Right renal pelvis (tissue), 4 donors: ENCODE measurements around the gene MEDAG. TPM values are rescaled to one million over a fixed set of nuclear protein-coding genes. Genes with fewer than 3 reads are reported as not detected.

Experiments used
- DNase-seq, 4 donors: peaks; one replicate each; pipeline ENCODE4 v3.0.0-alpha.2; 2013; ENCODE audit warnings: low read depth in 4 of 4, low spot score in 3 of 4, missing footprints in 1 of 4
- polyA plus RNA-seq, 4 donors: library from polyadenylated mRNA; unstranded; fragments of 120-200 nt; gene quantifications; one replicate each; pipeline ENCODE4 v1.2.1, GENCODE V29; 2013; ENCODE audit not compliant: insufficient read length in 4 of 4

The MEDAG gene
- polyA plus RNA-seq, 4 donors, result 0.90 to 2.2 (median 1.1) TPM

GRCh38 chr13:30872685-30873461, 33.2 kb upstream of the MEDAG start:
- no peak for DNase-seq

DNA sequence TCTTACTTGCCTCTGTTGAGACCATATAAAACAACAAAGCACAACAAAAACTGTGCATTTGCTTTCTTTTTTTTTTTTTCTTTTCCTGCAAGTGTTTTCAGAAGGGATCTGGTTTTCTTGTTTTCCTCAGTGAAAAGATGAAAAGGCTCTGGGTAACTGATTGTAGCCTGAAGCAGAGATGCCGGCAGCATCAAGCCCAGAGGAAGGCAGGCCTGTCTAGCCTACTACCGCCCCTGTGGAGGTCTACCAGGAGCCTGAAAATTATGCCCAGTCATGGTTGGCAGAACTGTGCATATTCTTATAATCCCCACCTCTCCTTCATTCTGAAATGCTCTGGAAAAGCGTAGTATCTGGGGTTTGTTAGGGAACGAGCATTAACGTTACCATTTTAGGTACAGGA, 32.6 kb upstream of the MEDAG start:
- DNase-seq, result no peak

GRCh38 chr13:30874111-30874510, 32.0 kb upstream of the MEDAG start:
- no peak for DNase-seq

- DNase-seq, result no peak
Measured at GRCh38 chr13:30874561-30874960, 31.5 kb upstream of the MEDAG start.

GRCh38 chr13:30877335-30877734, 28.7 kb upstream of the MEDAG start:
- DNase-seq, result no peak

- no peak for DNase-seq
Measured at GRCh38 chr13:30880151-30880855, 25.8 kb upstream of the MEDAG start.

- no peak for DNase-seq
Measured at GRCh38 chr13:30880856-30881155, 25.3 kb upstream of the MEDAG start.

DNA sequence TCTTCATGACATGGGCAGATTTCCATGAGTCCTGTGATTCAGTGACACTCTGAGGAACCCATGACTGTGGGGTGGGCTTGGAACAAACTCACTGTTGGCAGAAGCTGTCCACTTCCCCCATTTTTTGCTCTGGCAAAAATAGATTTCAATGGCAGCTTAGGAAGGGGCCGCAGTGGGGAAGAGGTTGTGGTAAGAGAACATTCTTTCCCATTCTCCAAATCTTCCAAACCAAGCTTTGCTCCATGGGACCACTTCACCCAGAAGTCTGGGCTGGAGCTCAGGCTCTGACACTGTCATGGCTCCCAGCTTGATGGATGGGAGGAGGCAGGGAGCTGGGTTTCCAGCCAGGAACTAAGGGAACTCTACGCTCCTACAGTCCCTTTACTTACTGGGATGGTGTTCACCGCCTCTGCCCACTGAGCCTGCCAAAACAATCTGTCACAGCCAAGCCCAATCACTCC, 24.9 kb upstream of the MEDAG start:
- no peak for DNase-seq

DNA sequence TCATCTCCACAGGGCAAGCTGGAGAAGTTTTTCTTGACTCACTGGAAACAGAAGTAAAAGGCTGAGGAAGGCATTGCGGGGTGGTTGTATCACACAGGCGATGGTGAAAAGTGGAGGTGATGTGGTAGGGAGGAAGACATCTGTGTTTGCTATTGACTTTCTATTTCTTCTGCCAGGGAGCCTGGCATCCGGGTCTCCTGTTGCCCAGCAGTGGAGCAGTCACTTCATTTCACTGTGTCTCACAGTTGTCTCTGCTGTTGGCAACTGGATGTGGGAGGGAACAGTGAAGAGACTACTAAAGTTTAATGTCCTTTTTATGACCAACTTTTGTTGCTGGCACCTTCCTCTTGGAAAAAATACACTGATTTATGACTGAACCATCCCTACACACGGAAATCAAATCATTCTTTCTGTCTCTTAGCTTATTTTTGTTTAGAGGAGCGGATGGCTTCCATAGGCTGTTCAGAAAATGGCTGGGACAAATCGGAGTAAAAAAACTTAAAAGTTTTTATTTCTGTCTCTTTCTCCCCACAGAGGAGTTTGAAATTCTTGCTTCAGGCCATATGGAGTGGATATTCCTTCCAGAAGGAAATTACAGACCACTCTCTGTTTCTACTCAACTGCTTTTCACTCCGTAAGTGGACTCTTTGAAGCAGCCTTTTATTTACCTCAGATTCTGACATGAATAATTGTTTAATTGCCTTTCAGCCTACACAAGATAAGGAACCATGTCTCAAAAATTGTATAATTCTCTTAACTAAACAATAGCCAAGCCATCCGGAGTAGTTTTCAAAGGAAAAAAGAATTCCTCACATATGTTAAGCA, 23.8 kb upstream of the MEDAG start:
- DNase-seq, result no peak

DNA sequence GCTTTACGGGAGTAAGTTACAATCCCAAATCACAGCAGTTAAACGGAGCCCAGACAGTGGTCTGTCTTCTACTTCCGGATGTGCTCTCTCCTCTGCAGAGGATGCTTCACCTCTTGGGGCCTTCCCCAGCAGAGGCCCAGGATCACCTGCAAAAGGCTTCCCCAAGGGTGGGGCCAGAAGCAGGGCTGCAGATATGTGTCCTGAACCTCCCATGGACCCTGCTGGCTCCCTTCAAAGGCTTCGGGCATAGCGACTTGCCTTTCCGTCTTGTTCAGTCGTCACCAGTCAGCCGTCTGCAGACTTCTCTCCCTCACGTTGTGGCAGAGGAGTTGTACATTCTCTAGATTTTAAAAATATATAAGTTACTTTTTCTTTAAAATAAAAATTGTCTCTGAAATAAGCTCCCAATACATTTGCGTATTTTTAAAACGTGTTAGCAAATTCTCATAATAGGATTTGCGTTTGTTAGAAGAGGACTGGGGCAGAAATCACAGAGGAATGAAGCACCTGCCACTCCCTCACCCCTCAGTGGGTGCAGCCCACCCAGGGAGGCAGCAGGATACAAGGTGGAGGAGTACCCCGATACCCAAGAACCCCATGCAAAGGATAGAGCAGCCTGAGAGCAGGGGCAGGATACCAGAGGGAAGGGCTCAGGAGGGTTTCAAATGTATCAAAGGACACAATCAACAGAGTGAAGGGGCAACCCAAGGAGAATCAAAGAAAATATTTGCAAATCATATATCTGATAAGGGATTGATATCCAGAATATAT, 22.9 kb upstream of the MEDAG start:
- no peak for DNase-seq

DNA sequence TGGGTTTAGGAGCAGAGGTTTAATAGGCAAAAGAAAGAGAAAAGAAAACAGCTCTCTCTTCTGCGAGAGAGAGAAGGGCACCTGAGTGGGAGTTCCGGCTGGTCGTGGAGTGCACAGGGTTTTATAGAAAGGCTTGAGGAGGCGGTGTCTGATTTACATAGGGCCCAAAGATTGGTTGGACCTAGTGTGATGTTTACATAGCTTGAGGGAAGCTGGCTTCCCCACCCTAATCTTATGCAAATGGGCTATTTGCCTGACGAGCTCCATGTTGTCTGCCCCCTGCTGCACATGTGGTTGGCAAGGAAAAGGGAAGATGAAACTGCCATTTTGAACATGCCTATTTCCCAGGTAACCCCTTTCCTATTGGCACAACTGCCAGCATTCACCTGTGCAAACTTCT, 21.5 kb upstream of the MEDAG start:
- DNase-seq, result no peak

GRCh38 chr13:30889196-30889690, 16.8 kb upstream of the MEDAG start:
- no peak for DNase-seq

DNA sequence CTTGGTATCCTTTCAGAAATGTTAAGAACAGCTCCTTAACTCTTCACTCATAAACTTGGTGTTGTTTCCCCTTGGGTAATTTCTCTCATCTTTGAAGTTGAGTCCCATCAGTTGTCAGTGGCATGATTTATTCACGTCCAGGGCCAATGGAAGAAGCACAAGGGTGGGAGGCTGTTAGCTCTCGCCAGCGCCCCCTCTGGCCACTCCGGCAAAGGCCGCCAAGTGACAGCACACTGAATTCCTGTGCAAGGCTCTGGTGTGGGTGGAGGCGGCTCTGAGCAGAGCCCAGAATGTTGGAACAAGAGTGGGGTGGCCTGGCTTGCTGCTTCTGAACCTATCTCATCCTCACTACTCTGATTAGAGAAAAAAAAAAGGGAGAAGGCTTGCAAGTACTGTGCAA, 13.1 kb upstream of the MEDAG start:
- no peak for DNase-seq

GRCh38 chr13:30895773-30896172, 10.3 kb upstream of the MEDAG start:
- no peak for DNase-seq

- DNase-seq, result no peak
Measured at GRCh38 chr13:30898070-30898469, 8.0 kb upstream of the MEDAG start.

DNA sequence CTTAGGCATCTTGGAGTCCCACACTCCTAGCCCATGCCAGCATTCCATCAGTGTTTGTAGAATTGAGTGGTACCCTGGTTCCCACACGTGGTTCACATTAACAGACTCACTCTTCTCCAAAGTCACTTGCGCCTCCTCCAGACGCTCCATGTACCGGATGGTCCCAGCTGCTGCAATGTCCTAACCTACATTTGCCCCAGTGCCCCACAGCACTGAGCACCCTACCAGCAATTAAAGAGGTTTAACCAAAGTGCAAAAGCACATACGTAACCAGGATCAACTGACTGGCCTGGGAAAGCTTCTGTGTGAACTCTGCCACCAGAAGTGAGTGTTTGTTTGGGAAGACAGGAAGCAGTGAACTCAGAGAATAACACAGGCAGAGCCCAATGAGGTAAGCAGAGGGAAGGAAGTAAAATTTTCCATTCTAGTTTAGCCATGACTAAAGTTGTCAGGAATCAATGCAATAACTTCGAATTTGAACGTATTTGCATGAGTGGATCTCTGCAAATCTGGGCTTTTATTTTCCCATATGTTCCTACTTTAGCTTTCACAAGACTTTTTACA, 7.3 kb upstream of the MEDAG start:
- DNase-seq, result no peak

GRCh38 chr13:30900436-30900835, 5.6 kb upstream of the MEDAG start:
- DNase-seq, result no peak

DNA sequence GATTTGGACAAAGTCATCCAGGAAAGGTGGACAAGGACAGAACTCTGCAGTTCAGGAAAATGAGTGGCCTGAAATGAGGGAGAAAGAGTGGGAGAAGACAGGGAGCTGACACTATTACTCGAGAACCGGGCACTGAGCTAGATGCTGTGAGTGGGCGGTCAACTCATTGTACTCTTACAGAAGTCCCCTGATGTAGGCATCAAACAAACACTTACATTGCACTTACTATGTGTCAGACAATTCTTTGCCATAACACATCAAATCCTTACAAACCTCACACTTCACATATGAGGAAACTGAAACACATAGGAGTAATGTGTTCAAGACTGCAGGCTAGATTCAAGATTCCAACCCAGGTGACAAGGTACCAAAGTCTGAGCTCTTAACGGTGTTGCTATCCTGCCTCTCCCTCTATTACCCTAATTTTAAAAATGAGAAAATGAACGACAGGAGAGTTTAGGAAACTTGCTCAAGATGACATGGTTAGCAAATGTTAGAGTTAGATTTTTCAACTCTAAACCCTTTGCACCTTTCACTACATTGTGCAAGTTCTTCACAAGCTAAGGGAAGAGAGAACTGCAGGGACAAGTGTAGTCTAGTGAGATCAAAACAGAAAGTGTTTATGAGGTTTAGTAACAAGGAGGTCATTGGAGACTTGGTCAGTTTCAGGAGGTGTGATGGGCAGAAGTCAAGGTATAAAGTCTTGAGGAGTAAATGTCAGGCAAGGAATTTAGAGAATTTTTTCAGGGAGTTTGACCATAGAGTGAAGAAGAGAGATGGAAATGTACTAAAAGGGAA, 4.9 kb upstream of the MEDAG start:
- DNase-seq, result no peak

- no peak for DNase-seq
Measured at GRCh38 chr13:30904043-30904442, 2.0 kb upstream of the MEDAG start.
